GM06990 (cell line): ENCODE results near the gene SYNRG.

Experiments
- DNase-seq: peaks from one replicate; pipeline ENCODE4 v3.0.0-alpha.2; 2011; ENCODE audit not compliant: insufficient read length; ENCODE audit errors: extremely low read depth
- H3K27me3 ChIP-seq: replicated peaks from 2 replicates; pipeline ENCODE4 v1.6.0; 2011; ENCODE audit warnings: low read length; ENCODE audit not compliant: control insufficient read depth, insufficient read depth
- H3K36me3 ChIP-seq: 2 replicates; pipeline ENCODE4 v1.5.1; 2011; ENCODE audit warnings: low read length; ENCODE audit not compliant: control insufficient read depth, insufficient read depth
- H3K4me3 ChIP-seq: replicated peaks from 2 replicates; pipeline ENCODE4 v1.5.1; 2011; ENCODE audit warnings: low read depth, mild to moderate bottlenecking, control low read depth, low read length
- TF ChIP-seq, protein P1 (sequence below): IDR thresholded peaks from 2 replicates; pipeline ENCODE4 v1.5.1; 2011; ENCODE audit warnings: low read length, control low read depth, mild to moderate bottlenecking, inconsistent platforms; ENCODE audit not compliant: insufficient read depth, poor library complexity, severe bottlenecking

SYNRG gene

DNA sequence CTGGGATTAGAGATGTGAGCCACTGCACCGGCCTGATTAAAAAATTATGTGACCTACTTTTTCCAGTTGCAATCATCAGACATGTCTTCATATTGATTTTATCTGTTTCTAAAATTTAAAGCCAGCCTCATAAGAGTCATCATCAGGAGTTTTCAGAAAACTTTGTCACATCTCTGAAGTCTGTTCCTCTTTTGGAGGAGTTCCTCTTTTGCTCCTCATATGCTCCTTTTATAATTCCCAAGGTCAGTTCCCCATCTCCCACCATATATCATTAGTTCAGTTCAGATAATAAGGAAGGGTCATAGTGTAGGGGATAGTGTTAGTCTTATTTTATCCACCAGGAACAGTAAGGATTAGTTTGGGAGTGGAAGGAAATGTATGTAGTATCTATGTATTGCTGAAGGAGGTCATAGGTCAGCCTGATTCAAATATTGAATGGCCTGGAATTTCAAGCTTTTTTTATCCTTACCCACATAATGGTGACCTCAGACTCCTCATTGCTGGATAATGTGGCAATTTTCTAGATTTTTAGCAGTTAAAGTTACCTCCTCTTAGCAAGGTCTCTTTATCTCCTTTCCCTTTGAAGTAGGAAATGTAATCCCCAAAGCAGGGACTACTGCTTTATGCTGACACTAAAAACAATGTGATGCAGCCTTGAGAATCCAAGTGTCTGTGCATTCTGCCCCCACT, 133.3 kb downstream of the SYNRG start:
- no peaks in the 10 kb centered on the region for H3K27me3 ChIP-seq
- TF ChIP-seq, protein P1, sequence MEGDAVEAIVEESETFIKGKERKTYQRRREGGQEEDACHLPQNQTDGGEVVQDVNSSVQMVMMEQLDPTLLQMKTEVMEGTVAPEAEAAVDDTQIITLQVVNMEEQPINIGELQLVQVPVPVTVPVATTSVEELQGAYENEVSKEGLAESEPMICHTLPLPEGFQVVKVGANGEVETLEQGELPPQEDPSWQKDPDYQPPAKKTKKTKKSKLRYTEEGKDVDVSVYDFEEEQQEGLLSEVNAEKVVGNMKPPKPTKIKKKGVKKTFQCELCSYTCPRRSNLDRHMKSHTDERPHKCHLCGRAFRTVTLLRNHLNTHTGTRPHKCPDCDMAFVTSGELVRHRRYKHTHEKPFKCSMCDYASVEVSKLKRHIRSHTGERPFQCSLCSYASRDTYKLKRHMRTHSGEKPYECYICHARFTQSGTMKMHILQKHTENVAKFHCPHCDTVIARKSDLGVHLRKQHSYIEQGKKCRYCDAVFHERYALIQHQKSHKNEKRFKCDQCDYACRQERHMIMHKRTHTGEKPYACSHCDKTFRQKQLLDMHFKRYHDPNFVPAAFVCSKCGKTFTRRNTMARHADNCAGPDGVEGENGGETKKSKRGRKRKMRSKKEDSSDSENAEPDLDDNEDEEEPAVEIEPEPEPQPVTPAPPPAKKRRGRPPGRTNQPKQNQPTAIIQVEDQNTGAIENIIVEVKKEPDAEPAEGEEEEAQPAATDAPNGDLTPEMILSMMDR = no peak
- no peak for DNase-seq
- no peak overlapping the region for H3K4me3 ChIP-seq
- peaks cover 11% of the 10 kb centered on the region for H3K36me3 ChIP-seq

DNA sequence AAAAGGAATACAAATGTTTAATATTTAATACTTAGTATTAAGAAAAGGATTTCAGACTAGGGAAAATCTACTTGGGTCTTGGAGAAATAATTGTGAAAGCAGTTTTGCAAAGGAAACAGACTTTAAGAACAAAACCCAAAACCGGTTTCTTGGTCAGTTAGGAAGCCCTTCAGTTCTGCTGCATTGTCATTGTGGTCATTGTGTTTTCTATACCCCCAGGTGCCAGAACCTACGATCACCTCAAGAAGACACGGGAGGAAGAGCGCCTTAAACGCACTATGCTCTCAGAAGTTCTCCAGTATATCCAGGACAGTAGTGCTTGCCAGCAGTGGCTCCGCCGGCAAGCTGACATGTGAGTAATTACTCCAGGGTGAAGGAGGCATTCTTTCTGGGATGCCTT, 139.0 kb downstream of the SYNRG start:
- TF ChIP-seq, protein P1 = no peak
- H3K36me3 ChIP-seq = peaks cover 3% of the 10 kb centered on the region

DNA sequence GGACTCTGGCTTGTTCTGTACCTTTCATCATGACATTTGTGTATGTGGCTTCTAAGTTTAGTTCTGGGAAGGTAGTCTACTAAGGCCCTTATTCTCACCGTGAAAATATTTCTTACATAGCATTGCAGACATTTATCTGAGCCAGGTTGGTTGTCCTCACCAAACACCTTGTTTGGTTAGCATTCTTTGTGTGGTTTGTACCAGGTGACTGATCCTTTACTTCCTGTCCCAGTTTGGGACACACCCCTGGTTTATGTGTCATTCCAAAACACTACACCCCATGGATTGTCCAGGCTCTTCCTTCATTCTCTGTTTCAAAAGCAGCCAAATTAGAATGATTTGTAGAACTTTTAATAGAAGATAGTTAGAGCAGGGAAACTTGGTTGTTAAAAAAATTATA, 142.7 kb downstream of the SYNRG start:
- Histone ChIP-seq H3K36me3 (peaks cover 2% of the 10 kb centered on the region), H3K4me3 (no peak overlapping the region), H3K27me3 (no peaks in the 10 kb centered on the region)
- no peak for DNase-seq
- TF ChIP-seq, protein P1 = no peak

More for the DNA sequence above, 139.0 kb downstream of the SYNRG start:
- Histone ChIP-seq H3K4me3 (no peak overlapping the region), H3K27me3 (no peaks in the 10 kb centered on the region)
- no peak for DNase-seq

DNA sequence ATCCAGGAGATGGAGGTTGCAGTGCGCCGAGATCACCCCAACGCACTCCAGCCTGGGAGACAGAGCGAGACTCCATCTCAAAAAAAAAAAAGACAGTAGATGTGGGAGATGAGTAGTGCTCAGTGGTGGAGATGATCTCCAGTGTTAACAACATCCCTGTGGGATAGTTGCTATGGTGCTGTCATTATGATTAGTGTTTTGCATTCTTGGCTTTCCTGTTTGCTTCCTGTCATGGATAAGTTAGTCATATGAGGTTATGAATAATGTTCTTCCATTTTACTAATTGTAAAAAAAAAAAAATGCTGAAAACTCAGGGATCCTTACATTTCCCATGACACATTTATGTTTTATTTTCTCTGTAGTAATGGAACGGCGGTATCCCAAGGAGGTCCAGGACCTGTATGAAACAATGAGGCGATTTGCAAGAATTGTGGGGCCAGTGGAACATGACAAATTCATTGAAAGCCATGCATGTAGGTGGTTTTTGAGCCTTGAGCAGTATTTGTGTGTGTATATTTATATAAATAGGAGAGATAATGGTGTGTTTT, 144.1 kb downstream of the SYNRG start:
- no peak for DNase-seq
- H3K4me3 ChIP-seq = no peak overlapping the region

More for the DNA sequence above, 144.1 kb downstream of the SYNRG start:
- H3K27me3 ChIP-seq = no peaks in the 10 kb centered on the region
- no peaks in the 10 kb centered on the region; the same call in none of the 2 replicates for H3K36me3 ChIP-seq
- TF ChIP-seq, protein P1 = no peak
